Gastroesophageal sphincter (tissue), 3 donors: ENCODE results near the gene ALK.

Experiments used
- EP300 ChIP-seq: sonication (generic); formaldehyde crosslinking; IDR thresholded peaks from one replicate; pipeline ENCODE4 v1.6.1; 2017; ENCODE audit warnings: antibody characterized with exemption, mild to moderate bottlenecking
- POLR2A ChIP-seq, 2 donors: fragments of 450-650 bp; IDR thresholded peaks; one replicate each; pipeline ENCODE4 v1.6.1; 2017; ENCODE audit warnings: antibody characterized with exemption in 2 of 2, mild to moderate bottlenecking in 2 of 2, moderate library complexity in 1 of 2
- TF ChIP-seq, protein P1 (sequence below), 4 experiments: fragments of 200-600 bp in 2 of 4; fragments of 450-650 bp in 2 of 4; sonication (generic) in 1 of 4; IDR thresholded peaks; one replicate each; pipeline ENCODE4 v1.5.1; 2017 to 2019; ENCODE audit warnings: antibody characterized with exemption in 4 of 4, mild to moderate bottlenecking in 2 of 4, moderate library complexity in 2 of 4

DNA sequence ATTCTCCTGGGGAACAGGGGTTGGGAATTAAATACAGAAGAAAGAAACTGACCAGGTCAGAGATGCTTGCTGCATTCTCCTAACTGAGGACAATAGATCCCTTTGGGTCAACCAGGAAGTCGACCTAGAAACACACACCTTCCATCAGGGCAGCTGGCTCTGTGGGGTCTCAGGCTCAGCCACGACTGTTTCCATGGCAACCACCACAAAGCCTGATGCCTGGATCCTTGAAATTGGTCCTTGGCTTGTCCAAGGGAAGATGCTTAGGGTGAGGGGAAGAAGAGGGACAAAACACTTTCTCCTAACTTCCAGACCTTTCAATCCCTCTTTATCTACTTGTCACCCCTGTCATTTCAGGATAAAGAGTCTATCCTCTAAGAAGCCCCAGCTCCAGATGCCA is 194.4 kb downstream of the ALK start:
- no peak for TF ChIP-seq EP300
- no peak for TF ChIP-seq POLR2A (IDR thresholded peaks at IDR 0.05)
- TF ChIP-seq, protein P1, sequence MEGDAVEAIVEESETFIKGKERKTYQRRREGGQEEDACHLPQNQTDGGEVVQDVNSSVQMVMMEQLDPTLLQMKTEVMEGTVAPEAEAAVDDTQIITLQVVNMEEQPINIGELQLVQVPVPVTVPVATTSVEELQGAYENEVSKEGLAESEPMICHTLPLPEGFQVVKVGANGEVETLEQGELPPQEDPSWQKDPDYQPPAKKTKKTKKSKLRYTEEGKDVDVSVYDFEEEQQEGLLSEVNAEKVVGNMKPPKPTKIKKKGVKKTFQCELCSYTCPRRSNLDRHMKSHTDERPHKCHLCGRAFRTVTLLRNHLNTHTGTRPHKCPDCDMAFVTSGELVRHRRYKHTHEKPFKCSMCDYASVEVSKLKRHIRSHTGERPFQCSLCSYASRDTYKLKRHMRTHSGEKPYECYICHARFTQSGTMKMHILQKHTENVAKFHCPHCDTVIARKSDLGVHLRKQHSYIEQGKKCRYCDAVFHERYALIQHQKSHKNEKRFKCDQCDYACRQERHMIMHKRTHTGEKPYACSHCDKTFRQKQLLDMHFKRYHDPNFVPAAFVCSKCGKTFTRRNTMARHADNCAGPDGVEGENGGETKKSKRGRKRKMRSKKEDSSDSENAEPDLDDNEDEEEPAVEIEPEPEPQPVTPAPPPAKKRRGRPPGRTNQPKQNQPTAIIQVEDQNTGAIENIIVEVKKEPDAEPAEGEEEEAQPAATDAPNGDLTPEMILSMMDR (IDR thresholded peaks at IDR 0.05): no peak
